ENCODE measurements around the gene CELF5. TPM values are rescaled to one million over a fixed set of nuclear protein-coding genes. Genes with fewer than 3 reads are reported as not detected.

CELF5 gene
- total and polyA plus RNA-seq, 9 of the 15 experiments (the other 6 are each of a cell fraction or from before 2014, with no cell fraction given), result 0.01 to 0.56 (median 0.22) TPM

- Histone ChIP-seq H2AFZ (ENCODE audit: low read depth, low read length) (no peak overlapping the region), H3K79me2 (ENCODE audit: control insufficient read depth, insufficient read depth, low read length) (no peaks in the 10 kb centered on the region), H3K9me3 (replicated peaks; ENCODE audit: control insufficient read depth, insufficient read depth, low read depth, low read length) (no peaks in the 10 kb centered on the region; the same call in 1 of the 2 replicates), H3K27me3 (ENCODE audit: control insufficient read depth in 2 of 2, insufficient read depth in 2 of 2, low read length in 2 of 2) (no peaks in the 10 kb centered on the region), H3K36me3 (ENCODE audit: control insufficient read depth, insufficient read depth, low read length) (no peaks in the 10 kb centered on the region), H3K4me3 (no peak overlapping the region), H3K4me2 (ENCODE audit: insufficient read depth, low read length) (no peak overlapping the region), H3K9ac (ENCODE audit: insufficient read depth in 1 of 2, low read depth in 2 of 2, low read length in 2 of 2) (no peak overlapping the region), H3K4me1 (replicated peaks in 1 of 2; ENCODE audit: control insufficient read depth in 2 of 2, insufficient read depth in 2 of 2, low read length in 2 of 2) (peaks cover 0 to 9% of the 10 kb centered on the region in 2 experiments; a peak in 3 of 5 replicates), H4K20me1 (replicated peaks; ENCODE audit: control insufficient read depth, insufficient read depth, low read length) (peaks cover 5% of the 10 kb centered on the region; the same call in 1 of the 2 replicates), H3K9me1 (ENCODE audit: control insufficient read depth, insufficient read depth, low read length) (no peaks in the 10 kb centered on the region), H3K27ac (ENCODE audit: extremely low read depth, low read depth, low read length) (no peak overlapping the region)
- 0% methylated on average over 2 of the region's 2 CpGs for WGBS (ENCODE audit: insufficient coverage, low coverage, missing lambda C conversion rate)
- POLR2A ChIA-PET, result no interaction called here
- DNase-seq (ENCODE audit: extremely low read depth in 1 of 4, low spot score in 3 of 4) (no peak), FAIRE-seq (no peak), ATAC-seq (no peak)
- in situ Hi-C loops (cut with MboI) (loop anchor here (10.0 kb wide), 1 partner anchor 381 kb away; the partner anchor contains the start of genes PIP5K1C and TJP3), intact Hi-C loops (cut with micrococcal nuclease) (loop anchor here (10.0 kb wide), 1 partner anchor 381 kb away; the partner anchor contains the start of genes PIP5K1C and TJP3)
- CTCF ChIA-PET (ENCODE audit: low intra/inter-chr PET ratio), result interaction anchor here (1.5 kb wide), 1 partner anchor 147 kb away, joined by 11 read pairs; no protein-coding TSS in a partner anchor
- no TSS peak for BruUV-seq (replicated peaks)
- TF ChIP-seq SMARCA5 (IDR thresholded peaks at IDR 0.05), result peak; percentile 68; the same call in 1 of the 2 replicates
- TF ChIP-seq TCF7L2 (IDR thresholded peaks at IDR 0.05; ENCODE audit: low read depth, low read length), result no peak
- TF ChIP-seq HNRNPL (IDR thresholded peaks at IDR 0.05; ENCODE audit: low read depth, low read length), result no peak
- TF ChIP-seq MTF1 (CRISPR knock-in tag; IDR thresholded peaks at IDR 0.05; ENCODE audit: borderline replicate concordance), result no peak
- TF ChIP-seq CBFA2T2 (conservative IDR thresholded peaks at IDR 0.05), result no peak
- no peak for TF ChIP-seq RAD51 (IDR thresholded peaks at IDR 0.05; ENCODE audit: borderline replicate concordance, low read depth)
- peak; percentile 88 for TF ChIP-seq RBM25 (IDR thresholded peaks at IDR 0.05; ENCODE audit: low read depth, low read length, severe bottlenecking)
- TF ChIP-seq ZNF431 (CRISPR knock-in tag; IDR thresholded peaks at IDR 0.05), result no peak
- 0 out of 2 replicates have a peak, but pooled peaks have one; percentile 59 for TF ChIP-seq PTBP1 (IDR thresholded peaks at IDR 0.05; ENCODE audit: low read depth, low read length)
- no peak for TF ChIP-seq JUND (IDR thresholded peaks at IDR 0.05; ENCODE audit: borderline replicate concordance, low read depth, low read length)
- TF ChIP-seq JUND (tag; IDR thresholded peaks at IDR 0.05; ENCODE audit: borderline replicate concordance, low read depth, low read length), result no peak
- no peak for TF ChIP-seq MITF (IDR thresholded peaks at IDR 0.05)
- TF ChIP-seq BRCA1 (IDR thresholded peaks at IDR 0.05), result no peak
- TF ChIP-seq BRCA1 (CRISPR knock-in tag; IDR thresholded peaks at IDR 0.05), result no peak
- no peak for TF ChIP-seq ZNF197 (CRISPR knock-in tag; IDR thresholded peaks at IDR 0.05; ENCODE audit: low read depth)
- no peak for TF ChIP-seq ATF6 (CRISPR knock-in tag; IDR thresholded peaks at IDR 0.05)
- no peak for TF ChIP-seq CBFA2T3 (IDR thresholded peaks at IDR 0.05)
- TF ChIP-seq IRF9 (tag; IDR thresholded peaks at IDR 0.05), result no peak
- no peak for TF ChIP-seq IRF2 (CRISPR knock-in tag; IDR thresholded peaks at IDR 0.05)
- no peak for TF ChIP-seq BCL6 (CRISPR knock-in tag; IDR thresholded peaks at IDR 0.05)
- TF ChIP-seq HMGN3 (IDR thresholded peaks at IDR 0.05; ENCODE audit: borderline replicate concordance, extremely low read depth, insufficient read length, low read depth, low read length), result no peak
- TF ChIP-seq ZFP36 (IDR thresholded peaks at IDR 0.05; ENCODE audit: low read depth, low read length, partially characterized antibody), result peak; percentile 97
Measured at GRCh38 chr19:3323658-3324057, 99.2 kb downstream of the CELF5 start.

Measured in K562 (cell line).